Measurements from ENCODE around the gene TNFRSF8. TPM values are rescaled to one million over a fixed set of nuclear protein-coding genes. Genes with fewer than 3 reads are reported as not detected.

The TNFRSF8 gene
- total and polyA plus RNA-seq, 2 of the 13 experiments (the other 11 are each of a cell fraction or from before 2014, with no cell fraction given) = not detected

GRCh38 chr1:12075195-12076114 is 12.4 kb downstream of the TNFRSF8 start:
- no peak overlapping the region for H3K27ac ChIP-seq (ENCODE audit: extremely low read length, insufficient read depth, low read length)
- FAIRE-seq (no peak), ATAC-seq (no peak), DNase-seq (ENCODE audit: low spot score) (no peak)
- no TSS peak for BruUV-seq (replicated peaks)
- no peak overlapping the region for H3K9ac ChIP-seq (ENCODE audit: insufficient read depth, low read depth, low read length)
- no peaks in the 10 kb centered on the region for H3K36me3 ChIP-seq (replicated peaks in 1 of 2; ENCODE audit: control insufficient read depth in 1 of 2, insufficient read depth in 2 of 2, low read length in 2 of 2)
- H3K9me3 ChIP-seq (ENCODE audit: low read length) = no peaks in the 10 kb centered on the region
- ChIA-PET POLR2A (no interaction called here), CTCF (ENCODE audit: low intra/inter-chr PET ratio, low total read pairs) (no interaction called here)
- in situ Hi-C loops (cut with HindIII; ENCODE audit: extremely low pct_ligation_motif_present, low pct_unique_long_range_greater_than_20kb) = no loop called here
- 42% methylated on average over 19 of the region's 19 CpGs for WGBS (ENCODE audit: low lambda C conversion rate)
- no peaks in the 10 kb centered on the region for H3K4me1 ChIP-seq (ENCODE audit: insufficient read depth, low read length)
- H4K20me1 ChIP-seq (ENCODE audit: insufficient read depth, low read length) = no peaks in the 10 kb centered on the region
- TF ChIP-seq ZNF891 (CRISPR knock-in tag; IDR thresholded peaks at IDR 0.05) = no peak
- no peak for TF ChIP-seq TEF (CRISPR knock-in tag; IDR thresholded peaks at IDR 0.05)
- TF ChIP-seq CSRNP2 (CRISPR knock-in tag; conservative IDR thresholded peaks at IDR 0.05; ENCODE audit: low read depth) = no peak
- no peak for TF ChIP-seq JUNB (CRISPR knock-in tag; IDR thresholded peaks at IDR 0.05; ENCODE audit: borderline replicate concordance)
- TF ChIP-seq ZNF616 (CRISPR knock-in tag; IDR thresholded peaks at IDR 0.05; ENCODE audit: low read depth) = no peak
- TF ChIP-seq SP4 (CRISPR knock-in tag; IDR thresholded peaks at IDR 0.05) = no peak
- no peak for TF ChIP-seq SRSF9 (IDR thresholded peaks at IDR 0.05; ENCODE audit: borderline replicate concordance, insufficient read depth, low read depth, low read length, poor library complexity, severe bottlenecking)
- TF ChIP-seq TGIF2 (CRISPR knock-in tag; IDR thresholded peaks at IDR 0.05) = no peak
- TF ChIP-seq MZF1 (CRISPR knock-in tag; IDR thresholded peaks at IDR 0.05; ENCODE audit: borderline replicate concordance) = no peak
- TF ChIP-seq PHF5A (CRISPR knock-in tag; IDR thresholded peaks at IDR 0.05; ENCODE audit: low read depth, unreplicated experiment) = no peak
- no peak for TF ChIP-seq SOX6 (IDR thresholded peaks at IDR 0.05)
- TF ChIP-seq SOX6 (CRISPR knock-in tag; IDR thresholded peaks at IDR 0.05) = no peak
- TF ChIP-seq SMAD1 (CRISPR knock-in tag; IDR thresholded peaks at IDR 0.05; ENCODE audit: borderline replicate concordance, low read depth) = no peak
- no peak for TF ChIP-seq RORA (CRISPR knock-in tag; IDR thresholded peaks at IDR 0.05)
- no peak for TF ChIP-seq RFXAP (CRISPR knock-in tag; IDR thresholded peaks at IDR 0.05; ENCODE audit: borderline replicate concordance)
- TF ChIP-seq ZNF841 (CRISPR knock-in tag; IDR thresholded peaks at IDR 0.05; ENCODE audit: borderline replicate concordance) = no peak
- H3K79me2 ChIP-seq (ENCODE audit: insufficient read depth, low read length) = no peaks in the 10 kb centered on the region
- H3K27me3 ChIP-seq (ENCODE audit: control insufficient read depth in 1 of 2, insufficient read depth in 2 of 2, low read length in 2 of 2) = peaks cover 6 to 25% of the 10 kb centered on the region in 2 experiments; a peak in 2 of 5 replicates
- no peak overlapping the region for H3K4me2 ChIP-seq (ENCODE audit: low read depth, low read length)
- no peak overlapping the region for H2AFZ ChIP-seq (ENCODE audit: low read length)
- H3K4me3 ChIP-seq (replicated peaks in 1 of 3; ENCODE audit: insufficient read depth in 1 of 3, low read depth in 2 of 3, low read length in 3 of 3) = no peak overlapping the region
- intact Hi-C loops (cut with micrococcal nuclease; ENCODE audit: unreplicated experiment) = no loop called here
